GM12874 (cell line): ENCODE data around the gene FATE1.

Experiments
- CTCF ChIP-seq: IDR thresholded peaks from 2 replicates; pipeline ENCODE4 v1.5.1; 2011; ENCODE audit warnings: low read depth, mild to moderate bottlenecking, control low read depth, low read length, moderate library complexity; ENCODE audit not compliant: insufficient read depth

FATE1 gene

GRCh38 chrX:151734446-151734845, 18.6 kb downstream of the FATE1 start, which contains the start of gene CNGA2:
CNGA2 (plus strand) TSS chrX:151734746; CDS start chrX:151738484, 3,738 bp downstream.
- TF ChIP-seq CTCF: no peak

- no peak for TF ChIP-seq CTCF
Observed at GRCh38 chrX:151735219-151735618, 19.4 kb downstream of the FATE1 start.

- TF ChIP-seq CTCF: no peak
Observed at GRCh38 chrX:151736685-151737084, 20.9 kb downstream of the FATE1 start.

- no peak for TF ChIP-seq CTCF
Observed at GRCh38 chrX:151737494-151737893, 21.7 kb downstream of the FATE1 start.

GRCh38 chrX:151738751-151739150, 22.9 kb downstream of the FATE1 start:
- no peak for TF ChIP-seq CTCF

GRCh38 chrX:151741606-151742005, 25.8 kb downstream of the FATE1 start:
- no peak for TF ChIP-seq CTCF

- TF ChIP-seq CTCF: no peak
Observed at GRCh38 chrX:151742311-151742710, 26.5 kb downstream of the FATE1 start.
